Neutrophil (primary cell): Measurements from ENCODE around the gene TM4SF1.

ENCODE experiments used
- H3K27ac ChIP-seq: fragments of 200-600 bp; sonication (generic); 2 replicates; pipeline ENCODE4 v1.5.1; 2016; ENCODE audit warnings: mild to moderate bottlenecking, moderate library complexity
- H3K27me3 ChIP-seq: fragments of 200-600 bp; sonication (generic); 2 replicates; pipeline ENCODE4 v1.6.0; 2016; ENCODE audit warnings: mild to moderate bottlenecking
- H3K36me3 ChIP-seq: fragments of 200-600 bp; sonication (generic); 2 replicates; pipeline ENCODE4 v1.5.1; 2017
- H3K4me1 ChIP-seq, 2 experiments: fragments of 200-600 bp in 1 of 2; sonication (generic) in 1 of 2; 1 replicate in 1 of 2; 2 replicates in 1 of 2; pipeline versions ENCODE4 v1.5.1 to v1.6.1; 2013 to 2016; ENCODE audit warnings: low read depth in 1 of 2, low read length in 1 of 2, mild to moderate bottlenecking in 1 of 2, moderate library complexity in 1 of 2; ENCODE audit not compliant: control insufficient read depth in 1 of 2, insufficient read depth in 1 of 2
- H3K4me3 ChIP-seq, 2 experiments: fragments of 200-600 bp in 1 of 2; sonication (generic) in 1 of 2; 1 replicate in 1 of 2; 2 replicates in 1 of 2; pipeline ENCODE4 v1.5.1; 2013 to 2016; ENCODE audit warnings: low read depth in 1 of 2, low read length in 1 of 2, mild to moderate bottlenecking in 1 of 2, moderate library complexity in 1 of 2
- H3K9me3 ChIP-seq: fragments of 200-600 bp; sonication (generic); 2 replicates; pipeline ENCODE4 v1.5.1; 2016
- TF ChIP-seq, protein P1 (sequence below): fragments of 200-600 bp; sonication (generic); IDR thresholded peaks from 2 replicates; pipeline ENCODE4 v1.5.1; 2016; ENCODE audit warnings: antibody characterized with exemption

The TM4SF1 gene

DNA sequence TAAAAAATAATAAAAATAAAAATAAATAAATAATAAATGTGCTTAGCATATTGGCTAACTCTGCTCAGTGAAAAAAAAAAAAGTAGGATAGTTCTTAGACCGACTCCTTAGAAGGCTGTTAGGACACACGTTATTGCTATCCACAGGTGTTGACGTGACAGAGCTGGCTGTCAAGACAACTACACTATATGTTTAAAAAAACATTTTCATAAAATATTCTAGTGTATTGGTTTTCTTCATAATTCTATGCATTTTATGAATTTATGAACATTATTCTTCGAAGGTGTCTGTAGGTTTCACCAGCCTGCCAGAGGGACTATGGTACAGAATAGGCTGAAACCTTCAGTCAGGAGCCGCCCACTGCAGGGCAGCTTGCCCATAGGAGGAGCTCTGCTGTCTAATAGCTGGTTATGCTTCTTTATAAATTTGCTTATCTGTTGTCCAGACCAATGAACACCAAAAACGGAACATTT, 9.2 kb downstream of the TM4SF1 start:
- TF ChIP-seq, protein P1, sequence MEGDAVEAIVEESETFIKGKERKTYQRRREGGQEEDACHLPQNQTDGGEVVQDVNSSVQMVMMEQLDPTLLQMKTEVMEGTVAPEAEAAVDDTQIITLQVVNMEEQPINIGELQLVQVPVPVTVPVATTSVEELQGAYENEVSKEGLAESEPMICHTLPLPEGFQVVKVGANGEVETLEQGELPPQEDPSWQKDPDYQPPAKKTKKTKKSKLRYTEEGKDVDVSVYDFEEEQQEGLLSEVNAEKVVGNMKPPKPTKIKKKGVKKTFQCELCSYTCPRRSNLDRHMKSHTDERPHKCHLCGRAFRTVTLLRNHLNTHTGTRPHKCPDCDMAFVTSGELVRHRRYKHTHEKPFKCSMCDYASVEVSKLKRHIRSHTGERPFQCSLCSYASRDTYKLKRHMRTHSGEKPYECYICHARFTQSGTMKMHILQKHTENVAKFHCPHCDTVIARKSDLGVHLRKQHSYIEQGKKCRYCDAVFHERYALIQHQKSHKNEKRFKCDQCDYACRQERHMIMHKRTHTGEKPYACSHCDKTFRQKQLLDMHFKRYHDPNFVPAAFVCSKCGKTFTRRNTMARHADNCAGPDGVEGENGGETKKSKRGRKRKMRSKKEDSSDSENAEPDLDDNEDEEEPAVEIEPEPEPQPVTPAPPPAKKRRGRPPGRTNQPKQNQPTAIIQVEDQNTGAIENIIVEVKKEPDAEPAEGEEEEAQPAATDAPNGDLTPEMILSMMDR = no peak
- H3K4me1 ChIP-seq = peaks cover 6% of the 10 kb centered on the region in 2 experiments
- no peaks in the 10 kb centered on the region for H3K36me3 ChIP-seq
- H3K9me3 ChIP-seq = no peaks in the 10 kb centered on the region
- no peak overlapping the region for H3K4me3 ChIP-seq
- no peaks in the 10 kb centered on the region for H3K27me3 ChIP-seq
- H3K27ac ChIP-seq = no peak overlapping the region

DNA sequence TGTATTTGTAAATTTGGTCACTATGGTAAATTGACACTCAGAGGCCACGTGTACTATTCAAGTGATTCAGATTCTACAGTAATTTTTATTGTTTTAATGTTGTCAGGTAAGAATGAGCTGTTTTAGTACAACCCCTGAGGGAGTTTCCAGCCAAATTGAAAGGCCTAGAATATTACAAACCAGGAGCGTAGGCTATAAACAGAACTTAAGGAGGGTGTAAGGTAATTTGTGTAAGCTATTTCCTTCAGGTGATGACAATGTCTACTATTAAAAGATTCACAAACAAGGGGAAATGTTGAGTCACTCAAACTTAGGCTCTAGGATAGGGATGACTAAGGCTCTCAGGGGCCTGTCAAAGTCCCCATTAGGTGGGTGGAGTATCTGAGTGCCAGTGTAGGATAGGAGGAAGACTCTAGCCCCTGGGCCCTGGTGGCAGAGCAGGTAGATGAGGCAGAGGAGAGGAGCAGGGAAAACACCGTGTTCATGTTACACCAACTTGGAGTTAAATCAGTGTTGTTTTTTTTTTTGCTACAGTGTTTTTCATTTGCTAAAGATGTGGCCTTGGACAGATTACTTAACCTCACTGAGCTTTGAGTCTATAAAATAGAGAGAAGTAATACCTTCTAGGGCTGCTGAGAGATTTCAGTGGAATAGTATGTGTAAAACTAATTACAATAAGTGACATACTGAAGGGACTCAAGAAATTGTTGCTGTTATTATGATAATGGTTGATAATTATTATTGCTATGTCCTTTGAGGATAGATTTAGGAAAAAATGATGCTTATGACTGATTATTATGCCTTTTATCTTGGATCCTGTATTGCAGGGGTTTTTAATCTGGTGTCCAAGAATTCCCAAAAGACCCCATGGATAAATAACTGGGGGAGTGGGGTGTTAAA, 10.3 kb downstream of the TM4SF1 start:
- H3K4me3 ChIP-seq = no peak overlapping the region
- H3K9me3 ChIP-seq = no peaks in the 10 kb centered on the region
- TF ChIP-seq, protein P1 = no peak
- H3K4me1 ChIP-seq = peaks cover 6% of the 10 kb centered on the region in 2 experiments
- no peaks in the 10 kb centered on the region for H3K36me3 ChIP-seq
- H3K27me3 ChIP-seq = no peaks in the 10 kb centered on the region
- H3K27ac ChIP-seq = no peak overlapping the region

DNA sequence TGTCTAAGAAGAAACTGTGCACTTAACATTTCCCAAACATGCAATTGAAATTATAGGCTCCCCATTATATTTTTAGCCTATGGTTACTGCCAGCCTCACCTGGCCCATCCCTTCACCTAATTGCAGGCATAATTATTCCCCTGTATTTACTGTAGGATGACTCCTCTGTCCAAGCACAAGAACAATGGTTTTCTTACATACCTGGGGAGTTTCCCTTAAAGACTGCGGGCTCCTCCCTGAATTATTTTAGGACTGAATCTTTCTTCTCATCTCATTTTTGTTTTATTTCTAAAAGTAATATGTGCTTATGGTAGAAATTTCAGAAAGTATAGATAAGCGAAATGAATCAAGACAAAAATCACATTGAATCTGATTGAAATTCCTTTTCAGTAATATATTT, 11.4 kb downstream of the TM4SF1 start:
- Histone ChIP-seq H3K27ac (no peak overlapping the region), H3K9me3 (no peaks in the 10 kb centered on the region), H3K4me3 (no peak overlapping the region), H3K36me3 (no peaks in the 10 kb centered on the region), H3K27me3 (no peaks in the 10 kb centered on the region), H3K4me1 (peaks cover 3% of the 10 kb centered on the region in 2 experiments)
- TF ChIP-seq, protein P1 = no peak

DNA sequence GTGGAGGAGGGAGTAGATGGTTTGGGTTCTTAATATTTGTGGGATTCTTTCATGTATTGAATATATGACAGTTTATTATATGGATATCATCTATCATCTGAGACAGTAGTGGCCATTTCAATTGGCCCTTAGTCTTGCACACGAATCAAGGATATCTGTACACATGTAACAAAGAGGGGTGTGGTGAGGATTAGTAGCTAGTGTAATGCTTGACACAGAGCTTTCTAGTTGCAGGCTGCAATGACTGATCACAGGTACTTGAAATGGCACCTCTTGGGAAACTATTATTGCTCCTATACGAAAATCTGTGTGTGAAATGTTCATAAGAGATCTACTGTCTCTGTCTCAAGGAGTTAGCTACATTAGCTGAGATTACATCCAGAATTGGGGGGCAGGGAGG, 12.8 kb downstream of the TM4SF1 start:
- H3K4me3 ChIP-seq = no peak overlapping the region
- no peak overlapping the region for H3K27ac ChIP-seq
- no peaks in the 10 kb centered on the region for H3K9me3 ChIP-seq
- H3K4me1 ChIP-seq = no peaks in the 10 kb centered on the region
- H3K27me3 ChIP-seq = no peaks in the 10 kb centered on the region
- no peaks in the 10 kb centered on the region for H3K36me3 ChIP-seq
- TF ChIP-seq, protein P1 = no peak

DNA sequence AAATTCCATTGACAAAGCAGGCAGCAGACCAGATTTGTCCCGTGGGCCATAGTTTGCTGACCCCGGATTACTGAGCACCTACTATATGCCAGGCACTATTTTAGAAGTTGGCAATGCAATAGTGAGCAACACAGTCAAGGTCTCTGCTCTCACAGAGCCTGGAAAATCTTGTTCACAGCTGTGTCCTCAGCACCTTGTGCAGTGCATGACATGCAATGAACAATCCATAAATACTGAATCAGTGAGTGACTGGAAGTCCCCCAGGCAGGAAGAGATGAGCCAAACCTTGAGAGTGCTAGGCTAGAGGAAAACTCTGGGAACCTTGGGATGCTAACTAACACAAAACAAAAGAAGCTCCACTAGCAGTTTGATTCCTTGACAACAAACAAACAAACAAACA, 14.4 kb downstream of the TM4SF1 start:
- Histone ChIP-seq H3K27ac (no peak overlapping the region), H3K4me3 (no peak overlapping the region), H3K9me3 (no peaks in the 10 kb centered on the region), H3K27me3 (no peaks in the 10 kb centered on the region), H3K36me3 (no peaks in the 10 kb centered on the region), H3K4me1 (no peaks in the 10 kb centered on the region)
- TF ChIP-seq, protein P1 = no peak
